Measurements from ENCODE around the gene THRA. TPM values are rescaled to one million over a fixed set of nuclear protein-coding genes. Genes with fewer than 3 reads are reported as not detected.

The THRA gene
- total RNA-seq, 1 experiment from 2014 or later, result 14.5 TPM

Small RNA genes lying within 50 kb of the gene (microRNA-seq; reads per million reads assigned to microRNA genes)
- not detected for gene MIR6884

Other genes with a start within 250 kb of the THRA start
- not detected in 2 replicates for gene IKZF3, start 198.7 kb upstream of the THRA start, total RNA-seq (2021)
- gene ZPBP2, start 194.8 kb upstream of the THRA start, total RNA-seq (2021), result not detected in 2 replicates
- gene GSDMB, start 144.3 kb upstream of the THRA start, total RNA-seq (2021), result 5.0 and 5.3 TPM in 2 replicates
- 18.0 and 20.8 TPM in 2 replicates for gene ORMDL3, start 135.4 kb upstream of the THRA start, total RNA-seq (2021)
- not detected in 2 replicates for gene LRRC3C, start 135.2 kb upstream of the THRA start, total RNA-seq (2021)
- not detected in 2 replicates for gene GSDMA, start 100.0 kb upstream of the THRA start, total RNA-seq (2021)
- gene PSMD3, start 82.2 kb upstream of the THRA start, total RNA-seq (2021), result 161 and 168 TPM in 2 replicates
- gene CSF3, start 47.5 kb upstream of the THRA start, total RNA-seq (2021), result not detected in 2 replicates
- gene MED24, start 8.6 kb upstream of the THRA start, total RNA-seq (2021), result 48.7 and 50.7 TPM in 2 replicates
- 1.9 and 2.6 TPM in 2 replicates for gene NR1D1, start 37.6 kb downstream of the THRA start, total RNA-seq (2021)
- 56.9 and 59.9 TPM in 2 replicates for gene MSL1, start 59.0 kb downstream of the THRA start, total RNA-seq (2021)
- gene CASC3, start 77.6 kb downstream of the THRA start, total RNA-seq (2021), result 65.1 and 66.5 TPM in 2 replicates
- gene RAPGEFL1, start 114.5 kb downstream of the THRA start, total RNA-seq (2021), result 11.4 and 11.9 TPM in 2 replicates
- gene WIPF2, start 156.3 kb downstream of the THRA start, total RNA-seq (2021), result 16.3 and 17.2 TPM in 2 replicates
- 82.6 and 85.7 TPM in 2 replicates for gene CDC6, start 224.9 kb downstream of the THRA start, total RNA-seq (2021)
- gene RARA, start 246.2 kb downstream of the THRA start, total RNA-seq (2021), result 25.4 and 30.3 TPM in 2 replicates